Lung (tissue), 16 donors: Measurements from ENCODE around the gene AIM2. TPM values are rescaled to one million over a fixed set of nuclear protein-coding genes. Genes with fewer than 3 reads are reported as not detected.

Experiments used
- ATAC-seq: fragments of 200-7000 bp; cut with Tn5 transposase; one replicate; pipeline ENCODE4 v1.9.1; 2020; ENCODE audit warnings: moderate number of reproducible peaks; ENCODE audit not compliant: insufficient read depth, low FRiP score
- DNase-seq, 3 donors: peaks; one replicate each; pipeline ENCODE4 v3.0.0-alpha.2; 2013 to 2017
- H3K27ac ChIP-seq, 2 donors: one replicate each; pipeline ENCODE4 v1.5.1; 2013; ENCODE audit warnings: mild to moderate bottlenecking in 2 of 2, moderate library complexity in 2 of 2, control low read depth in 1 of 2, inconsistent platforms in 1 of 2, low read depth in 1 of 2, low read length in 1 of 2
- H3K27me3 ChIP-seq, 3 donors: one replicate each; pipeline ENCODE4 v1.5.1; 2013; ENCODE audit warnings: low read length in 2 of 3; ENCODE audit not compliant: control insufficient read depth in 3 of 3, insufficient read depth in 3 of 3
- H3K36me3 ChIP-seq, 4 donors: one replicate each; pipeline ENCODE4 v1.5.1; 2013; ENCODE audit warnings: low read length in 4 of 4, mild to moderate bottlenecking in 1 of 4, moderate library complexity in 1 of 4; ENCODE audit not compliant: control insufficient read depth in 4 of 4, insufficient read depth in 4 of 4
- H3K4me1 ChIP-seq, 5 donors: one replicate each; pipeline ENCODE4 v1.5.1; 2013; ENCODE audit warnings: low read length in 5 of 5, mild to moderate bottlenecking in 2 of 5, moderate library complexity in 1 of 5; ENCODE audit not compliant: control insufficient read depth in 5 of 5, insufficient read depth in 5 of 5
- H3K4me3 ChIP-seq: one replicate; pipeline ENCODE4 v1.5.1; 2013; ENCODE audit warnings: mild to moderate bottlenecking, control low read depth, moderate library complexity
- H3K9ac ChIP-seq, 2 donors: one replicate each; pipeline ENCODE4 v1.5.1; 2013; ENCODE audit warnings: low read length in 2 of 2, control low read depth in 1 of 2; ENCODE audit not compliant: insufficient read depth in 1 of 2
- H3K9me3 ChIP-seq, 4 donors: one replicate each; pipeline ENCODE4 v1.5.1; 2013; ENCODE audit warnings: low read length in 3 of 4, mild to moderate bottlenecking in 1 of 4, moderate library complexity in 1 of 4; ENCODE audit not compliant: control insufficient read depth in 4 of 4, insufficient read depth in 3 of 4
- CTCF ChIP-seq: IDR thresholded peaks from 2 replicates; pipeline ENCODE4 v1.5.1; 2012; ENCODE audit warnings: mild to moderate bottlenecking; ENCODE audit errors: control extremely low read depth, extremely low read depth
- WGBS, 2 donors: extraction: QIAGEN DNeasy Blood & Tissue Kit; methylation state at CpG; one replicate each; pipeline ENCODE4 v1.1.7; 2013; 5-methylcytosine and 5-hydroxymethylcytosine counted together
- long read RNA-seq, 5 donors: transcript quantifications; one replicate each; lab custom pipeline, GENCODE V29; 2026
- polyA plus RNA-seq, 2 donors: library from polyadenylated mRNA; stranded (reverse); fragments of 200-250 nt; gene quantifications; one replicate each; pipeline ENCODE4 v1.2.1, GENCODE V29; 2013
- total RNA-seq, 2 donors: library from RNA; depleted of rRNA in 1 of 2; stranded (reverse); fragments of >200 nt in 1 of 2; gene quantifications; one replicate each; pipeline ENCODE4 v1.2.1, GENCODE V29; 2014 to 2021
- donor health status: control.
- donor health status: control.
- donor health status: Bipolar disorder and iron deficiency.
- donor health status: healthy.
- donor health status: DM: yes; HTN: yes; CAD: no.

AIM2 gene
- total RNA-seq, result 1 to 10 TPM in 1 of 2 donors, under 1 TPM in 1; 0.97 to 1.8 TPM
- 1 to 10 TPM in 1 of 2 donors, under 1 TPM in 1; 0.47 to 2.9 TPM for polyA plus RNA-seq
- long read RNA-seq, donor 1, result 0 reads
- long read RNA-seq, donor 2, result 0 reads
- long read RNA-seq, donor 3, result 0 reads
- long read RNA-seq, donor 4, result 0 reads
- long read RNA-seq, donor 5, result 0 reads

GRCh38 chr1:159076438-159077119 lies at the start of gene AIM2:
Gene AIM2 (minus strand): TSS chr1:159076766. CDS start chr1:159073499, 3,267 bp downstream.
- no peaks in the 10 kb centered on the region for H3K9me3 ChIP-seq
- H3K27ac ChIP-seq, result peak within 1 kb of the TSS in 1 of 2 donors; percentile 71
- DNase-seq (no peak), ATAC-seq (peak; percentile 64)
- peaks cover 0 to 2% (median 0%) of the 10 kb centered on the region in 3 donors for H3K27me3 ChIP-seq
- no peaks in the 10 kb centered on the region for H3K4me1 ChIP-seq
- H3K4me3 ChIP-seq, result no peak within 1 kb of the TSS
- H3K36me3 ChIP-seq, result no peaks in the 10 kb centered on the region
- no peak within 1 kb of the TSS for H3K9ac ChIP-seq
- 50 to 65% methylated on average over 6 of the region's 6 CpGs for WGBS, 2 donors
- TF ChIP-seq CTCF, result no peak

GRCh38 chr1:159123587-159123986 lies 47.0 kb upstream of the AIM2 start:
- DNase-seq (no peak), ATAC-seq (no peak)

GRCh38 chr1:159122005-159122621 lies 45.5 kb upstream of the AIM2 start:
- no peaks in the 10 kb centered on the region for H3K9me3 ChIP-seq
- 58 to 75% methylated on average over 2 of the region's 2 CpGs for WGBS, 2 donors
- DNase-seq (no peak), ATAC-seq (no peak)
- no peaks in the 10 kb centered on the region for H3K4me1 ChIP-seq
- TF ChIP-seq CTCF, result no peak
- H3K9ac ChIP-seq, result no peak overlapping the region
- H3K36me3 ChIP-seq, result no peaks in the 10 kb centered on the region
- H3K27me3 ChIP-seq, result no peaks in the 10 kb centered on the region
- no peak overlapping the region for H3K27ac ChIP-seq
- H3K4me3 ChIP-seq, result no peak overlapping the region

More at GRCh38 chr1:159123587-159123986, 47.0 kb upstream of the AIM2 start:
- no peaks in the 10 kb centered on the region for H3K27me3 ChIP-seq
- 84 to 88% methylated on average over 5 of the region's 5 CpGs for WGBS, 2 donors
- no peak overlapping the region for H3K4me3 ChIP-seq
- no peak for TF ChIP-seq CTCF
- H3K4me1 ChIP-seq, result no peaks in the 10 kb centered on the region
- H3K9me3 ChIP-seq, result no peaks in the 10 kb centered on the region
- no peak overlapping the region for H3K9ac ChIP-seq
- H3K36me3 ChIP-seq, result no peaks in the 10 kb centered on the region
- no peak overlapping the region for H3K27ac ChIP-seq
